Erythroblast (primary cell): Measurements from ENCODE around the gene ANKRD10.

Experiments
- DNase-seq, 2 experiments: peaks; one replicate each; lab custom pipeline; 2025; lab: John Stamatoyannopoulos, UW
- GATA1 ChIP-seq: IDR thresholded peaks from 2 replicates; pipeline ENCODE4 v1.6.1; 2011; ENCODE audit warnings: low read depth, mild to moderate bottlenecking, control low read depth, low read length, moderate library complexity
- POLR2A ChIP-seq: IDR thresholded peaks from 2 replicates; pipeline ENCODE4 v1.6.1; 2011; ENCODE audit warnings: mild to moderate bottlenecking, low read length

ANKRD10 gene

DNA sequence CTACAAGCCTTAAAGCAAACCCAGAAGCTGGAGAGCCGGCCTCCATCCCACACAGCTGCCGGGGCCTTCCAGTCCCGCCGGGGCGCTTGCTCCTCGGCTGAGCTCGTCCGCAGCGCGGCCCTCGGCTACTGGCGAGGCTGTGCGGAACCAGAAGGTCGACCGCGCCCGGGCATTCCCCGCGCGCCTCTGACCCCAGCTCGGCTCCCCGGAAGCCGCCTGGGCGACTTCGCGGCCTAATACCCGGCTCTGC is 863 bp downstream of the ANKRD10 start:
- no peak for DNase-seq
- TF ChIP-seq POLR2A, result no peak
- TF ChIP-seq GATA1, result no peak

DNA sequence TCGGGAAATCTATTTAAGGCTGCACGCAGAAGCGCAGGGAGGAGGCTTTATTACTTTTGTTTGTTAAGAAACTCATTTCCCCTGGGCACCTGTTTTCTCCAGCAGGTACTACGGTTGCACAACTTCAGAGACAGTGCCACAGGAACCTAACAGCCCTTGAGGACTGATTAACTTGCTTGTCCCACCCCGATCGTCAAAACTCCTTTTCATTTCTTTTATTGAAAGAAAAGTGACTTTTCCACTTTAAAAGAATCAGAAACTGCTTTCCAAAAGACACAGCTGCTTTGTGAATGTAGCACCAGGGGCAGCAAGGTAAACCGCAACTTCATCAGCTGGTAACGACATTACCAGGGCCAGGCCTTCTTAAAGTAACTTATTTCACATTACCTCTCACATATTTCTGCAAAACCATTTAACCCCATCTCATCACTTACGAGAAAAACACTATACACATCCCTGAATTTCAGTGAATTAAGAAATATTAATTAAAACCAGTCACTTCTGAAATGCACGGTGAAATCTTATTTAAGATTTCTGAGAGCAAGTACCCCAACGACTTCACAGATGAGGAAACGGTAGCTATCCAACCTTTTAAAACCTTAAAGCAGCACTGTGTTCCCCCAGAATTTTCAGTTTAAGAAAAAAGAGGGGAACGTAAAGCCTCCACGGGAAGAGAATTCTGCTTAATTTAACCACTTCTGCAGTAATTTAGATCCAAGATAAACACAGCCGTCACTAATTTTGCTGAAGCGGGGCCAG is 1.4 kb downstream of the ANKRD10 start:
- peak; percentile 43 to 66 for DNase-seq
- TF ChIP-seq POLR2A, result no peak
- no peak for TF ChIP-seq GATA1

DNA sequence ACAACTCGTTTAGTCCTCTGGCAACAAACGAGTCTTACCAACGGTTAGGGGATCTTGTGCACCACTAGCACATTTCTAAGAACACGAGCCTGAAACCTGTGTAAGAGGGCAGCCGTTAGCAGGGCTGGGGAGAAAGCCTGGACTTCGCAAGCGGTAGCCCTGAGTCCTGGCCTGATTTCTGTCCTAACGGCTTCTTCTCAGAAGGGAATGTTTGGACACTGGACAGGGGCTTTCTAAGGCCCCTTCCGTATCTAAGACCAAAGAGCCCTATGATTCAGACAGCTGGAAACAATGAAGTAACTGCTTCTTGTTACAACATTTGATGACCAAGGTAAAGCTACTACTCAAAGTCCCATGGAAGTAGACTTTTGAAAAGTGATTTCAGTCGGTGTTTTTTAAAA is 2.2 kb downstream of the ANKRD10 start:
- TF ChIP-seq POLR2A (no peak), GATA1 (no peak)
- peak in 1 of 2 experiments; percentile 26 for DNase-seq

DNA sequence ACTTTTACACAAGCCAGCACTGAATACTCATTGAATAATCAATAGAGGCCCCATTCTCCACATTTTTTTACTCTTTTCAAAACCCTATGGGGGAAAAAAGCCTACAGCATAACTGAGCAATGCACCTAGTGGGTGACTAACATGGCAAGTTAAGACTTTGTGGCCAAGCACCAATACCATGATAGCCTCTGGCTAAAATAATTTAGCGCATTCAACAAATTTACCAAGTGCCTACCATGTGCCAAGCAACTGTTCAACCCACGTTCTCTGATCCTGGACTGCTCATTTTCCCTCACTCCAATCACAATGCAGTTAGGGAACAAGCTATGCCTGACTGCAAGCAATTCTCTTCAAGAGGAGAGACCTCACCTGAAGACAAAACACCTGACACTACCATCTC is 3.0 kb downstream of the ANKRD10 start:
- no peak for DNase-seq
- TF ChIP-seq GATA1 (no peak), POLR2A (no peak)

DNA sequence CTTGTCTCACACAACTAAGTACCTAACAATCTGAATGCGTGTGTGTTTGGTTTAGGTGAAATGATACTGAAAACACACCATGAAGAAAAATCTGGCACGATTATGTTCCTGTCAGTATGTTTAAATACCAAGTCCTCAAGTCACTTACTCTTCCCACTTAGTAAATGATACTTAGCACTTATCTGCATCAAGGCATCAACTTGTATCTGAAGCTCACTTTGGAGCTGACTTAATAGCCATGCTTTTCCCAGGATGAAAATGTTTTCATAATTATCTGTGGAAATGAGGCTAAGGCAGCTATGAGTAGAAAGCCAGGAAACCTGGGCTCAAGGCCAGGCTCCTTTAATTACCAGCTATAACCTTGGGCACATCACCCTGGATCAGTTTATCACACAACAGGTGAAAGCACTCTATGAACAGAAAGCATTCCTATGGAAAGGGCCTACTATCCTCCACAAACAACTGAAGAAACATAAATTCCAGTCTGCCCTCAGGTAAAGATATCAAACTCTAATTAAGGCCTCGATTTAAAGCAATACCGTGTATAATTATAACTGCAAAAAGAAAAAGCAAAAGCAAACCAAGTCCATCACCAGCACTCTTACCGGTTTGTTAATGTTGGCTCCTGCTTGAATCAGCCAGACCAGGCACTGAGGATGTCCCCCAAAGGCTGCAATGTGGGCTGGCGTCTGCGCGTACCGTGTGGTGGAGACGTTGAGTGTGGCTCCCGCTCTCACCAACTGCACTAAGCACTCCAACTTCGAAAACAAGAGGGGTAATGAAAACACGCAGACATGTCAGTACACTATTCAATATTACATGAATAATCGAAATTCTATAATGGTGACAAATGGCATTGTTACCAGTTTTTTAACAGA is 4.6 kb downstream of the ANKRD10 start:
- TF ChIP-seq GATA1 (no peak), POLR2A (no peak)

DNA sequence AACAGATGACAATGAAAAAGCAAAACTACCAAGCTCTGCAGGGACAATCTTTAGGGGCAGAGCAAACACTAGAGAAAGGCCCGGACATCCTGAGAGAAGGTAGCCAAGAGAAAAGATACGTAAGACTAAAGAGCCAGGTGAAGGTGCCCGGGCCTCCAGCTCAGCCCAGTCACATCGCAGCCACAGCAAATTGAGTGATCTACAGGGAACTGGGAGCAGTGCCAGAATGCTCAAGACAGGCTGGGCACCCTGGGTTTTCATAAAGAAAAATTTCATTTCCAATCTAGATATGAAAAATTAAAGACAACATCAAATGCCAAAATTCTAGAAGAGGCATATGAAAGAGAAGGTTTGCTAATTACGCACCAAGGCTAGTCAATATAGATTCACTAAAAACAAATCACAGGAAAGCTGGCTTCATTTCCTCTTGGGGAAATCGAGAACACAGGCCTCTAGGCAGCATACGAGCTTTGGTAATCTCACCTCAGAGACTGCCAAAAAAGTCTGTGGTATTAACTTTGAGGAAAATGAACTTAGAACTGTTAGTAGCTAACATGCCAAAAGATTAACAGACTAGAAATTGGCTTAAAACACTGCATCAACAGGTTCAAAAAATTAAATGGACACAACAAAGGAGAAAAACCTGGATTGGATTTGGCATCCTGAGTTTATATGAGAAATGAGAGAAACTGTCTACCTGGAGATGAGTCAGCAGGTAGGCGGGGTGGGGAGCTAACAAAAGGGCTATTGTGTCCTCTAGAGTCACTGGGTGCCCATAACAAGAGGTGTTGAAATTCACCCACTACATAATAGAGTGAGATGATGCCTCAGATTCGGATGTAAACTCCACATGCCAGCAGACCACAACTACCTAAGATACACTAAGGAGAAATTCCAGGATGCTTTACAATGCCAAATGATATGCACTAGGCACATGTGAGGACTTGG is 6.6 kb downstream of the ANKRD10 start:
- no peak for TF ChIP-seq POLR2A
- no peak for TF ChIP-seq GATA1
- no peak for DNase-seq

More for the DNA sequence above, 4.6 kb downstream of the ANKRD10 start:
- DNase-seq, result no peak

DNA sequence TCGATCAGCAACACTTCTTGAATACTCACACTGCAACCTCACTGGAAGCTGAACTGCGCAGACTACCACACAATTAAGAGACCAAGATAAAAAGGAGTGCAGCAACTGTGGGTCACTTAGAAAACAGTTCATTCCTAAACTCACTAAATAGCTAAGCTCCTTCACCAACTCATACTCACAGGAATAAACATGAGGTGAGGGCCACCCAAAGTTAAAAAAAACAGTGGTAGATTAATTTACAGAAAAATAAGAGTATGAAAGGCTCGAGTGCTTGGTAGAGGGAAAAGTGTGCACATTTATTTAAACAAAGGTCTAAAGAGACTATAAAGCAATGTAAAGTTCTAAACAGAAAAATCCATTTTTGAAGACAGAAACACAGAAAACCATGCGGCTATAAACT is 7.6 kb downstream of the ANKRD10 start:
- no peak for TF ChIP-seq GATA1
- TF ChIP-seq POLR2A, result no peak
- DNase-seq, result no peak

DNA sequence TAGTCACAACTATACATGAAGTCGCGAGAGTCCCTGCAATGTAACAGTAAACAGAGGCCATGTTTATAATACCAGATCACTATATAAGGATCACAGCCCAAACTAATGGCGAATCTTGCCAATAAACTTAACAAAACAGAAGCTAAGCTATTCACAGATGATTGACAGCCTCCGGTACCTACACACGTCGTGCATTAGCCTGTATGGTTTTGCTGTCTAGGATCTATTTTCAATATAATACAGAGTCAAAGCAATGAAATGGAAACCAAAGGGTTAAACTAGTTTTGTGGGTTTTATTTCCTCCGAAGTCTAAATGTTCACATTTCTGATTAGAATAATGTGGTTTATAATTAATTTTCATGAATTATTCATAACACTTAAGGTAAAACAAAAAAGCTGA is 10.1 kb downstream of the ANKRD10 start:
- TF ChIP-seq GATA1, result no peak
- TF ChIP-seq POLR2A, result no peak
- DNase-seq, result no peak

DNA sequence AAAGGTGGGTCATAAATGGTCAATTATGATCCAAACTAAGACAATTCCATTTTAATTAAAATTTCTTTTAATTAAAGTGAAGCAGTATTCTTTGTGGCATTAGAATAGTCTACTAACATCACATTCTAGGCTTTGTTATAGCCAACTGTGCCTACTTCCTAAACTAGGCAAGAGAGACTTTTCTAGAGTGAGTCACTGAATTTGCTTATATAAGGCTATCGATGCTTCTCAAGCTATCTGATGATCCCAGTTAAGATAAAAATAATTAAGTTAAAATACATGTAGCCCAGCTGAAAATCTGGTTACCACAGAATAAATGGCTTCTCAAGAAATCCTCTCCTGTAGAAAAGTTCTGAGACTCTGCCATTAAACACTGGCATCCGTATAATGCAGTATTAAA is 12.5 kb downstream of the ANKRD10 start:
- no peak for TF ChIP-seq GATA1
- TF ChIP-seq POLR2A, result no peak
- DNase-seq, result no peak

DNA sequence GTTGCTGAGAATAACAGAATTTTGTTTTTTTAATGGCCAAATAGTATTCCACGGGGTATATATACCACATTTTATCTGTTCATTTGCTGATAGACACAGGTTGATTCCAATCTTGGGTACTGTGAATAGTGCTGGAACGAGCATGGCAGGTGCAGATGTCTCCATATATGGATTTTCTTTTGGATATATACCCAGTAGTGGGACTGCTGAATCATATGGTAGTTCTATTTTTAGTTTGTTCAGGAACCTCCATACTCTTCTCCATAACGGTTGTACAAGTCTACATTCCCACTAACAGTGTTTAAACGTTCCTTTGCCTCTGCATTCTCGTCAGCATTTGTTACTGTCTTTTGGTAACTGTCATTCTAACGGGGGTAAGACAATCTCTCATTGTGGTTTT is 17.3 kb downstream of the ANKRD10 start:
- no peak for DNase-seq
- TF ChIP-seq POLR2A (no peak), GATA1 (no peak)

DNA sequence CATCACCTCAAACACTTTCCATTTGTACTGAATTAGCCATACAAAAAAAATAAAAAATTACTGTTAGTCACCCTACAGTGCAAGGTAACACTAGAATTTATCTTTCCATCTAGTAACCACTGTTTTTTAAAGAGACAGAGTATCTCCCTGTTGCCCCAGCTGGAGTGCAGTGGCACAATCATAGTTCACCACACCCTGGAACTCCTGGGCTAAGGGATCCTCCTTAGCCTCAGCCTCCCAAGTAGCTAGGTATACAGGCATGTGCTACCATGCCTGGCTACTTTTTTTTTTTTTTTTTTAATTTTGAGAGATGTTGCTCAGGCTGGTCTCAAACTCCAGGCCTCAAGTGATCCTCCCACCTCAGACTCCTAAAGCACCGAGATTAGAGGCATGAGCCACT is 17.9 kb downstream of the ANKRD10 start:
- TF ChIP-seq GATA1, result no peak
- TF ChIP-seq POLR2A, result no peak

DNA sequence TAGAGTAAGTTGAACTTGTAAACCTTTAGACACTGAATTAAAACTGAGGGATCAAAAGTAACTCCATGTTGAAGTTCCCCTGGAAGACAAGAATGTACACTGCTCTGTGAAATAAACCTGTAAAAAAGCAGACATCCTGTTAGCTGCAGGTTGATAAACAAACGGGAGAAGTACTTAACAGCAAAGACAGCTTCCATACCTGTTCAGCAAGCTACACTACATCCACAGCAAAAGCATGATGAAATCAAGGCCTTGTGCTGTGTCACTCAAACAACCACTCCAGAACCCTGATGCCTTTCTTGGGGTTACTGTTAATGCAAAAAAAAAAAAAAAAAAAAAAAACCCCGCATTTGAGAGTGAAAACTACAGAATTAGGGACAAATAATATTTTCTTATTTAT is 20.8 kb downstream of the ANKRD10 start:
- TF ChIP-seq GATA1 (no peak), POLR2A (no peak)
- no peak for DNase-seq

More for the DNA sequence above, 17.9 kb downstream of the ANKRD10 start:
- no peak for DNase-seq

DNA sequence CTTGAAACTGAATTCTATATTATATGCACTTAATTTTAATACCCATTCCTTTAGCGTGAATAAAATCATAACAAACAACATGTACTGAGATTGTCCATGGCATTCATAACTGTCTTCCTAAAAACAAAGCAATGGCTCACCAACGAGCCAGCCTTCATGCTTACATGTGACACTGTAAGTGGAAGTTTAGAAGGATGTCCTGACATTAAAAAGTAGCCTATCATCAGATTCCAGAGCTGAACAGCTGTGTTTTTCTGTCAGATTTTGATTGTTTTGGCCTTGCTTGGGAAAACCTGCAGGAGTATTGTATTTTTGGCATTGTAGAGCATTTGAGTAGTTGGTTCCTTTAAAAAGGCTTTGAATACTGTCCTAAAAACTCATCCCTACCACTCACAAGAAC is 21.3 kb downstream of the ANKRD10 start:
- DNase-seq, result no peak
- TF ChIP-seq GATA1, result no peak
- no peak for TF ChIP-seq POLR2A
